Measurements from ENCODE around the gene PSMD5.
A peak's percentile ranks its signal among the peaks of the same experiment; 100 is the strongest.

Gene PSMD5

DNA sequence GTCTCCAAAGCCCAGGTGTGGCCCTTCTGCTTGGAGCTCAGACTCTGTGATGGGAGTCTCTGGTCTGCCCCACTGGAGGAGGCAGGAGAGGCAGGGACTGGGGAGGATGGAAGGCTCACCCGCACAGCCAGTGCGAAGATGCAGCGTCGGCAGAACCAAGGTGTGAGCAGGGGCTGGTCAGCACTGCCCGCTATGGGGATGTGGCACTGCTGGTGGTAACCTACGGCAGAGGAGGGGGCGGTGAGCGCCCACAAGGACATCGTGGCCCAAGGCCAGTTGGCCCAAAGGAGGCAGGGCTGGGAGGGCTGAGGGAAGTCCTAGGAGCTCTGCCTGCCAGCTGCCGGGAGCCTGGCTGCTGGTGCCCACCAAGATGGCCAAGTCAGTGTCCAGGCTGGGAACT is 27.0 kb upstream of the PSMD5 start:
- Histone ChIP-seq H3K18ac (ENCODE audit: low read length) (peak overlapping the region; percentile 5), H3K36me3 (replicated peaks in 1 of 2; ENCODE audit: control insufficient read depth in 2 of 2, insufficient read depth in 2 of 2, low read length in 2 of 2) (peaks cover 20 to 95% of the 10 kb centered on the region in 2 donors)
- WGBS, 2 donors (ENCODE audit: extremely low coverage in 2 of 2, insufficient read length in 2 of 2, insufficient replicate concordance in 1 of 2): no CpG with 5 or more reads among the region's 10 CpGs

DNA sequence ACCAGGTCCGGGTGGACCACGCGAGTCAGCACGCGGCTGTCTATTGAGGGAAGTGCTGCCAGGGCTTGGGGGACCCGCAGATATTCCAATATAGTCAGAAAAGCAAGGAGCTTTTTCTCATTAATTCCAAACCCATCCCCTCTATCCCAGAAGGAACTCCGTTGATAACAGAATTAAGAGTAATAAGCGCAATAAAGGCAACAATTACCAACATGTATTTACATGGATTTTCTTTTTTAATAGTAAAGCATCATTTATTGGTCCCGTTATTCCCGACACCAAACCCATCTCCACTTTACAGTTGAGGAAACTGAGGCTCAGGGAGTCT is 26.6 kb upstream of the PSMD5 start:
- Histone ChIP-seq H3K4me1 (ENCODE audit: control insufficient read depth in 2 of 2, insufficient read depth in 1 of 2, low read depth in 1 of 2, low read length in 2 of 2) (peaks cover 0 to 8% of the 10 kb centered on the region in 2 donors), H3K9ac (ENCODE audit: low read depth, low read length, poor library complexity) (peak overlapping the region; percentile 87), H3K23ac (ENCODE audit: low read depth, low read length, poor library complexity) (peak overlapping the region; percentile 98), H3K14ac (ENCODE audit: low read length) (peak overlapping the region; percentile 98), H4K91ac (ENCODE audit: low read depth, low read length, poor library complexity) (no peak overlapping the region), H3K4me2 (ENCODE audit: insufficient read depth, low read length, poor library complexity, severe bottlenecking) (peak overlapping the region; percentile 87), H2BK15ac (ENCODE audit: low read length) (no peak overlapping the region), H2BK5ac (ENCODE audit: low read length) (peak overlapping the region; percentile 46), H3K18ac (ENCODE audit: low read length) (peak overlapping the region; percentile 95), H2AK5ac (ENCODE audit: low read depth, low read length) (peak overlapping the region; percentile 76), H3K27ac (replicated peaks; ENCODE audit: low read length) (no peak overlapping the region), H3K27me3 (ENCODE audit: control insufficient read depth in 3 of 3, insufficient read depth in 3 of 3, low read depth in 1 of 3, low read length in 3 of 3) (no peaks in the 10 kb centered on the region), H2BK120ac (ENCODE audit: low read depth, low read length) (peak overlapping the region; percentile 92), H4K8ac (ENCODE audit: low read depth, low read length) (no peak overlapping the region), H3K4me3 (ENCODE audit: low read length in 2 of 2) (peak overlapping the region in 1 of 2 donors; percentile 78), H3K79me1 (ENCODE audit: low read depth, low read length) (peaks cover 1% of the 10 kb centered on the region), H2AFZ (ENCODE audit: low read length) (no peak overlapping the region), H2BK12ac (ENCODE audit: low read length) (peak overlapping the region; percentile 81), H3K36me3 (replicated peaks in 1 of 2; ENCODE audit: control insufficient read depth in 2 of 2, insufficient read depth in 2 of 2, low read length in 2 of 2) (peaks cover 20 to 92% of the 10 kb centered on the region in 2 donors), H3K4ac (ENCODE audit: low read length) (no peak overlapping the region), H3K9me3 (replicated peaks in 1 of 2; ENCODE audit: control insufficient read depth in 2 of 2, insufficient read depth in 1 of 2, low read depth in 1 of 2, low read length in 2 of 2) (no peaks in the 10 kb centered on the region)
- no peak for DNase-seq (ENCODE audit: low spot score)
- WGBS, 2 donors (ENCODE audit: extremely low coverage in 2 of 2, insufficient read length in 2 of 2, insufficient replicate concordance in 1 of 2): no CpG with 5 or more reads among the region's 10 CpGs

More for the DNA sequence above, 27.0 kb upstream of the PSMD5 start:
- Histone ChIP-seq H2BK120ac (ENCODE audit: low read depth, low read length) (no peak overlapping the region), H3K4me2 (ENCODE audit: insufficient read depth, low read length, poor library complexity, severe bottlenecking) (no peak overlapping the region), H3K23ac (ENCODE audit: low read depth, low read length, poor library complexity) (peak overlapping the region; percentile 70), H2BK15ac (ENCODE audit: low read length) (peak overlapping the region; percentile 53), H2AFZ (ENCODE audit: low read length) (no peak overlapping the region), H3K4me1 (ENCODE audit: control insufficient read depth in 2 of 2, insufficient read depth in 1 of 2, low read depth in 1 of 2, low read length in 2 of 2) (peaks cover 0 to 8% of the 10 kb centered on the region in 2 donors), H3K9me3 (replicated peaks in 1 of 2; ENCODE audit: control insufficient read depth in 2 of 2, insufficient read depth in 1 of 2, low read depth in 1 of 2, low read length in 2 of 2) (no peaks in the 10 kb centered on the region), H3K9ac (ENCODE audit: low read depth, low read length, poor library complexity) (peak overlapping the region; percentile 18), H2AK5ac (ENCODE audit: low read depth, low read length) (peak overlapping the region; percentile 76), H4K8ac (ENCODE audit: low read depth, low read length) (no peak overlapping the region), H3K14ac (ENCODE audit: low read length) (no peak overlapping the region), H3K27me3 (ENCODE audit: control insufficient read depth in 3 of 3, insufficient read depth in 3 of 3, low read depth in 1 of 3, low read length in 3 of 3) (no peaks in the 10 kb centered on the region), H2BK12ac (ENCODE audit: low read length) (no peak overlapping the region), H2BK5ac (ENCODE audit: low read length) (no peak overlapping the region), H3K79me1 (ENCODE audit: low read depth, low read length) (peaks cover 1% of the 10 kb centered on the region), H3K4me3 (ENCODE audit: low read length in 2 of 2) (no peak overlapping the region), H4K91ac (ENCODE audit: low read depth, low read length, poor library complexity) (no peak overlapping the region), H3K4ac (ENCODE audit: low read length) (peak overlapping the region; percentile 84), H3K27ac (replicated peaks; ENCODE audit: low read length) (no peak overlapping the region)
- no peak for DNase-seq (ENCODE audit: low spot score)

GRCh38 chr9:120868676-120869359 is 26.1 kb upstream of the PSMD5 start:
- Histone ChIP-seq H3K36me3 (replicated peaks in 1 of 2; ENCODE audit: control insufficient read depth in 2 of 2, insufficient read depth in 2 of 2, low read length in 2 of 2) (peaks cover 20 to 92% of the 10 kb centered on the region in 2 donors), H3K4me2 (ENCODE audit: insufficient read depth, low read length, poor library complexity, severe bottlenecking) (peak overlapping the region; percentile 87), H4K8ac (ENCODE audit: low read depth, low read length) (no peak overlapping the region), H2AFZ (ENCODE audit: low read length) (no peak overlapping the region), H3K27ac (replicated peaks; ENCODE audit: low read length) (peak overlapping the region; percentile 24), H3K4ac (ENCODE audit: low read length) (no peak overlapping the region), H2BK5ac (ENCODE audit: low read length) (peak overlapping the region; percentile 46), H3K23ac (ENCODE audit: low read depth, low read length, poor library complexity) (peak overlapping the region; percentile 98), H3K79me1 (ENCODE audit: low read depth, low read length) (peaks cover 1% of the 10 kb centered on the region), H3K4me3 (ENCODE audit: low read length in 2 of 2) (peak overlapping the region in 1 of 2 donors; percentile 78), H3K27me3 (ENCODE audit: control insufficient read depth in 3 of 3, insufficient read depth in 3 of 3, low read depth in 1 of 3, low read length in 3 of 3) (no peaks in the 10 kb centered on the region), H2BK15ac (ENCODE audit: low read length) (no peak overlapping the region), H2BK12ac (ENCODE audit: low read length) (peak overlapping the region; percentile 81), H2AK5ac (ENCODE audit: low read depth, low read length) (no peak overlapping the region), H3K9ac (ENCODE audit: low read depth, low read length, poor library complexity) (peak overlapping the region; percentile 87), H2BK120ac (ENCODE audit: low read depth, low read length) (peak overlapping the region; percentile 92), H3K18ac (ENCODE audit: low read length) (peak overlapping the region; percentile 95), H3K14ac (ENCODE audit: low read length) (peak overlapping the region; percentile 98), H3K4me1 (ENCODE audit: control insufficient read depth in 2 of 2, insufficient read depth in 1 of 2, low read depth in 1 of 2, low read length in 2 of 2) (peaks cover 0 to 8% of the 10 kb centered on the region in 2 donors), H4K91ac (ENCODE audit: low read depth, low read length, poor library complexity) (no peak overlapping the region), H3K9me3 (replicated peaks in 1 of 2; ENCODE audit: control insufficient read depth in 2 of 2, insufficient read depth in 1 of 2, low read depth in 1 of 2, low read length in 2 of 2) (no peaks in the 10 kb centered on the region)
- WGBS, 2 donors (ENCODE audit: extremely low coverage in 2 of 2, insufficient read length in 2 of 2, insufficient replicate concordance in 1 of 2): no CpG with 5 or more reads among the region's 52 CpGs
- peak; percentile 93 for DNase-seq (ENCODE audit: low spot score)

- DNase-seq (ENCODE audit: low spot score): no peak
- Histone ChIP-seq H3K23ac (ENCODE audit: low read depth, low read length, poor library complexity) (no peak overlapping the region), H3K9me3 (replicated peaks in 1 of 2; ENCODE audit: control insufficient read depth in 2 of 2, insufficient read depth in 1 of 2, low read depth in 1 of 2, low read length in 2 of 2) (no peaks in the 10 kb centered on the region), H3K9ac (ENCODE audit: low read depth, low read length, poor library complexity) (no peak overlapping the region), H3K36me3 (replicated peaks in 1 of 2; ENCODE audit: control insufficient read depth in 2 of 2, insufficient read depth in 2 of 2, low read length in 2 of 2) (peaks cover 21 to 92% of the 10 kb centered on the region in 2 donors), H2BK5ac (ENCODE audit: low read length) (no peak overlapping the region), H2AK5ac (ENCODE audit: low read depth, low read length) (no peak overlapping the region), H2BK12ac (ENCODE audit: low read length) (no peak overlapping the region), H3K14ac (ENCODE audit: low read length) (no peak overlapping the region), H4K91ac (ENCODE audit: low read depth, low read length, poor library complexity) (no peak overlapping the region), H3K27ac (replicated peaks; ENCODE audit: low read length) (peak overlapping the region; percentile 18), H3K4me3 (ENCODE audit: low read length in 2 of 2) (peak overlapping the region in 1 of 2 donors; percentile 72), H3K4me1 (ENCODE audit: control insufficient read depth in 2 of 2, insufficient read depth in 1 of 2, low read depth in 1 of 2, low read length in 2 of 2) (peaks cover 0 to 6% of the 10 kb centered on the region in 2 donors), H3K4me2 (ENCODE audit: insufficient read depth, low read length, poor library complexity, severe bottlenecking) (peak overlapping the region; percentile 71), H4K8ac (ENCODE audit: low read depth, low read length) (no peak overlapping the region), H2BK15ac (ENCODE audit: low read length) (no peak overlapping the region), H2AFZ (ENCODE audit: low read length) (no peak overlapping the region), H3K79me1 (ENCODE audit: low read depth, low read length) (peaks cover 1% of the 10 kb centered on the region), H3K4ac (ENCODE audit: low read length) (no peak overlapping the region), H3K18ac (ENCODE audit: low read length) (peak overlapping the region; percentile 54), H2BK120ac (ENCODE audit: low read depth, low read length) (no peak overlapping the region), H3K27me3 (ENCODE audit: control insufficient read depth in 3 of 3, insufficient read depth in 3 of 3, low read depth in 1 of 3, low read length in 3 of 3) (no peaks in the 10 kb centered on the region)
- WGBS, 2 donors (ENCODE audit: extremely low coverage in 2 of 2, insufficient read length in 2 of 2, insufficient replicate concordance in 1 of 2): no CpG with 5 or more reads among the region's 11 CpGs
Observed at GRCh38 chr9:120868339-120868675, 25.6 kb upstream of the PSMD5 start.
